ENCODE data around the gene TPP1.

TPP1 gene

GRCh38 chr11:6654281-6655019 lies 35.2 kb upstream of the TPP1 start:
- Histone ChIP-seq H3K9me3 (ENCODE audit: insufficient read depth, low read depth, low read length) (no peaks in the 10 kb centered on the region), H4K8ac (ENCODE audit: low read depth, low read length) (no peak overlapping the region), H3K27ac (ENCODE audit: low read depth, low read length) (no peak overlapping the region), H3K27me3 (ENCODE audit: insufficient read depth, low read length) (peaks cover 30% of the 10 kb centered on the region), H3K18ac (ENCODE audit: low read length) (no peak overlapping the region), H4K12ac (ENCODE audit: low read depth, low read length) (no peak overlapping the region), H2AFZ (ENCODE audit: insufficient read depth, low read length, poor library complexity) (no peak overlapping the region), H3K4me2 (ENCODE audit: low read length) (peak overlapping the region; percentile 42), H2AK5ac (ENCODE audit: low read length) (no peak overlapping the region), H3K4ac (ENCODE audit: low read depth, low read length) (no peak overlapping the region), H3K4me1 (ENCODE audit: control insufficient read depth in 1 of 2, insufficient read depth in 2 of 2, low read length in 2 of 2) (peaks cover 0 to 6% of the 10 kb centered on the region in 2 experiments), H2BK12ac (ENCODE audit: low read length) (no peak overlapping the region), H3K36me3 (ENCODE audit: control insufficient read depth in 1 of 2, insufficient read depth in 2 of 2, low read length in 2 of 2) (no peaks in the 10 kb centered on the region), H3K4me3 (ENCODE audit: low read depth, low read length) (no peak overlapping the region), H3K79me2 (ENCODE audit: control insufficient read depth, insufficient read depth, low read length, poor library complexity) (no peaks in the 10 kb centered on the region), H3K14ac (ENCODE audit: low read length) (no peak overlapping the region), H3K79me1 (ENCODE audit: low read length) (no peaks in the 10 kb centered on the region), H3K9ac (ENCODE audit: low read length) (no peak overlapping the region), H3K23ac (ENCODE audit: low read length) (no peak overlapping the region), H4K91ac (ENCODE audit: low read depth, low read length) (no peak overlapping the region), H2BK120ac (ENCODE audit: insufficient read depth, low read length, poor library complexity) (no peak overlapping the region), H2BK5ac (ENCODE audit: low read depth, low read length, poor library complexity) (no peak overlapping the region)
- DNase-seq = no peak
- WGBS (ENCODE audit: extremely low coverage, insufficient coverage, insufficient read length) = no CpG with 5 or more reads among the region's 9 CpGs

GRCh38 chr11:6653656-6654055 lies 34.4 kb upstream of the TPP1 start:
- no peak overlapping the region for H3K9ac ChIP-seq (ENCODE audit: low read length)
- no peak for DNase-seq
- no peak overlapping the region for H3K14ac ChIP-seq (ENCODE audit: low read length)
- H2BK12ac ChIP-seq (ENCODE audit: low read length) = no peak overlapping the region
- H2AK5ac ChIP-seq (ENCODE audit: low read length) = no peak overlapping the region
- no peaks in the 10 kb centered on the region for H3K79me2 ChIP-seq (ENCODE audit: control insufficient read depth, insufficient read depth, low read length, poor library complexity)
- H3K79me1 ChIP-seq (ENCODE audit: low read length) = no peaks in the 10 kb centered on the region
- H3K9me3 ChIP-seq (ENCODE audit: insufficient read depth, low read depth, low read length) = no peaks in the 10 kb centered on the region
- no peak overlapping the region for H4K91ac ChIP-seq (ENCODE audit: low read depth, low read length)
- no peak overlapping the region for H3K27ac ChIP-seq (ENCODE audit: low read depth, low read length)
- H3K4me3 ChIP-seq (ENCODE audit: low read depth, low read length) = no peak overlapping the region
- no peak overlapping the region for H2BK5ac ChIP-seq (ENCODE audit: low read depth, low read length, poor library complexity)
- no peak overlapping the region for H2AFZ ChIP-seq (ENCODE audit: insufficient read depth, low read length, poor library complexity)
- no CpG with 5 or more reads among the region's 2 CpGs for WGBS (ENCODE audit: extremely low coverage, insufficient coverage, insufficient read length)
- peaks cover 0 to 6% of the 10 kb centered on the region in 2 experiments for H3K4me1 ChIP-seq (ENCODE audit: control insufficient read depth in 1 of 2, insufficient read depth in 2 of 2, low read length in 2 of 2)
- no peaks in the 10 kb centered on the region for H3K36me3 ChIP-seq (ENCODE audit: control insufficient read depth in 1 of 2, insufficient read depth in 2 of 2, low read length in 2 of 2)
- H3K4me2 ChIP-seq (ENCODE audit: low read length) = no peak overlapping the region
- peaks cover 30% of the 10 kb centered on the region for H3K27me3 ChIP-seq (ENCODE audit: insufficient read depth, low read length)
- H3K18ac ChIP-seq (ENCODE audit: low read length) = no peak overlapping the region
- H4K12ac ChIP-seq (ENCODE audit: low read depth, low read length) = no peak overlapping the region
- H2BK120ac ChIP-seq (ENCODE audit: insufficient read depth, low read length, poor library complexity) = no peak overlapping the region
- no peak overlapping the region for H3K23ac ChIP-seq (ENCODE audit: low read length)
- H4K8ac ChIP-seq (ENCODE audit: low read depth, low read length) = no peak overlapping the region
- no peak overlapping the region for H3K4ac ChIP-seq (ENCODE audit: low read depth, low read length)

GRCh38 chr11:6653097-6653496 lies 33.9 kb upstream of the TPP1 start:
- Histone ChIP-seq H3K14ac (ENCODE audit: low read length) (no peak overlapping the region), H3K9ac (ENCODE audit: low read length) (no peak overlapping the region), H4K91ac (ENCODE audit: low read depth, low read length) (no peak overlapping the region), H3K18ac (ENCODE audit: low read length) (no peak overlapping the region), H4K8ac (ENCODE audit: low read depth, low read length) (no peak overlapping the region), H3K4ac (ENCODE audit: low read depth, low read length) (no peak overlapping the region), H3K79me2 (ENCODE audit: control insufficient read depth, insufficient read depth, low read length, poor library complexity) (no peaks in the 10 kb centered on the region), H2AK5ac (ENCODE audit: low read length) (no peak overlapping the region), H3K4me2 (ENCODE audit: low read length) (no peak overlapping the region), H2AFZ (ENCODE audit: insufficient read depth, low read length, poor library complexity) (no peak overlapping the region), H2BK12ac (ENCODE audit: low read length) (no peak overlapping the region), H3K4me3 (ENCODE audit: low read depth, low read length) (no peak overlapping the region), H3K9me3 (ENCODE audit: insufficient read depth, low read depth, low read length) (no peaks in the 10 kb centered on the region), H3K27ac (ENCODE audit: low read depth, low read length) (no peak overlapping the region), H2BK5ac (ENCODE audit: low read depth, low read length, poor library complexity) (no peak overlapping the region), H4K12ac (ENCODE audit: low read depth, low read length) (no peak overlapping the region), H2BK120ac (ENCODE audit: insufficient read depth, low read length, poor library complexity) (no peak overlapping the region), H3K36me3 (ENCODE audit: control insufficient read depth in 1 of 2, insufficient read depth in 2 of 2, low read length in 2 of 2) (no peaks in the 10 kb centered on the region), H3K4me1 (ENCODE audit: control insufficient read depth in 1 of 2, insufficient read depth in 2 of 2, low read length in 2 of 2) (peaks cover 0 to 6% of the 10 kb centered on the region in 2 experiments), H3K23ac (ENCODE audit: low read length) (no peak overlapping the region), H3K79me1 (ENCODE audit: low read length) (no peaks in the 10 kb centered on the region), H3K27me3 (ENCODE audit: insufficient read depth, low read length) (peaks cover 30% of the 10 kb centered on the region)
- no peak for DNase-seq
- no CpG with 5 or more reads among the region's 1 CpG for WGBS (ENCODE audit: extremely low coverage, insufficient coverage, insufficient read length)

- Histone ChIP-seq H2BK120ac (ENCODE audit: insufficient read depth, low read length, poor library complexity) (no peak overlapping the region), H3K18ac (ENCODE audit: low read length) (no peak overlapping the region), H2BK12ac (ENCODE audit: low read length) (no peak overlapping the region), H3K9ac (ENCODE audit: low read length) (no peak overlapping the region), H3K27me3 (ENCODE audit: insufficient read depth, low read length) (peaks cover 28% of the 10 kb centered on the region), H2BK5ac (ENCODE audit: low read depth, low read length, poor library complexity) (no peak overlapping the region), H3K79me2 (ENCODE audit: control insufficient read depth, insufficient read depth, low read length, poor library complexity) (no peaks in the 10 kb centered on the region), H3K79me1 (ENCODE audit: low read length) (no peaks in the 10 kb centered on the region), H2AFZ (ENCODE audit: insufficient read depth, low read length, poor library complexity) (no peak overlapping the region), H3K4me3 (ENCODE audit: low read depth, low read length) (no peak overlapping the region), H3K14ac (ENCODE audit: low read length) (no peak overlapping the region), H3K4me2 (ENCODE audit: low read length) (no peak overlapping the region), H3K27ac (ENCODE audit: low read depth, low read length) (no peak overlapping the region), H3K4ac (ENCODE audit: low read depth, low read length) (no peak overlapping the region), H4K91ac (ENCODE audit: low read depth, low read length) (no peak overlapping the region), H4K8ac (ENCODE audit: low read depth, low read length) (no peak overlapping the region), H3K36me3 (ENCODE audit: control insufficient read depth in 1 of 2, insufficient read depth in 2 of 2, low read length in 2 of 2) (no peaks in the 10 kb centered on the region), H2AK5ac (ENCODE audit: low read length) (no peak overlapping the region), H4K12ac (ENCODE audit: low read depth, low read length) (no peak overlapping the region), H3K23ac (ENCODE audit: low read length) (no peak overlapping the region), H3K9me3 (ENCODE audit: insufficient read depth, low read depth, low read length) (no peaks in the 10 kb centered on the region), H3K4me1 (ENCODE audit: control insufficient read depth in 1 of 2, insufficient read depth in 2 of 2, low read length in 2 of 2) (peaks cover 0 to 6% of the 10 kb centered on the region in 2 experiments)
- no CpG with 5 or more reads among the region's 3 CpGs for WGBS (ENCODE audit: extremely low coverage, insufficient coverage, insufficient read length)
- no peak for DNase-seq
Observed at GRCh38 chr11:6652182-6652581, 33.0 kb upstream of the TPP1 start.

Measured in trophoblast cell (in vitro differentiated cells and primary cell).